BJ (cell line): ENCODE data around the gene CLRN1. TPM values are rescaled to one million over a fixed set of nuclear protein-coding genes. Genes with fewer than 3 reads are reported as not detected.
"Not testable (repeated sequence)": the region's sequence is repeated elsewhere in the genome, so short reads cannot be mapped to it uniquely, and the experiment has no call there.

Source experiments
- CTCF ChIA-PET: fragments of 350-600 bp; formaldehyde crosslinking; extraction: SDS; loops from one replicate; lab custom pipeline; 2021; ENCODE audit warnings: antibody characterized with exemption, inconsistent platforms; lab: Yijun Ruan, JAX
- POLR2A ChIA-PET: fragments of 300-600 bp; sonication (Branson Sonifier 250); formaldehyde crosslinking; extraction: SDS; loops from one replicate; lab custom pipeline; 2021; ENCODE audit warnings: antibody characterized with exemption; lab: Charles Lee
- DNase-seq: peaks from one replicate; pipeline ENCODE4 v3.0.0-alpha.2; 2011; ENCODE audit warnings: low read depth
- H3K27me3 ChIP-seq: 2 replicates; pipeline ENCODE4 v1.6.0; 2011; ENCODE audit warnings: low read length; ENCODE audit not compliant: control insufficient read depth, insufficient read depth
- H3K36me3 ChIP-seq: 2 replicates; pipeline ENCODE4 v1.5.1; 2011; ENCODE audit warnings: low read length; ENCODE audit not compliant: control insufficient read depth, insufficient read depth
- H3K4me3 ChIP-seq: 2 replicates; pipeline ENCODE4 v1.5.1; 2011; ENCODE audit warnings: low read depth, mild to moderate bottlenecking, control low read depth, low read length
- polyA plus RNA-seq: library from polyadenylated mRNA; depleted of rRNA; stranded (reverse); fragments of >200 nt; gene quantifications from 2 replicates; pipeline ENCODE4 v1.2.3, GENCODE V29; 2011
- TF ChIP-seq, protein P1 (sequence below): IDR thresholded peaks from 2 replicates; pipeline ENCODE4 v1.5.1; 2011; ENCODE audit warnings: low read depth, mild to moderate bottlenecking, control low read depth, inconsistent platforms, low read length, moderate library complexity; ENCODE audit not compliant: insufficient read depth

CLRN1 gene
- polyA plus RNA-seq, 1 experiment, result not detected

DNA sequence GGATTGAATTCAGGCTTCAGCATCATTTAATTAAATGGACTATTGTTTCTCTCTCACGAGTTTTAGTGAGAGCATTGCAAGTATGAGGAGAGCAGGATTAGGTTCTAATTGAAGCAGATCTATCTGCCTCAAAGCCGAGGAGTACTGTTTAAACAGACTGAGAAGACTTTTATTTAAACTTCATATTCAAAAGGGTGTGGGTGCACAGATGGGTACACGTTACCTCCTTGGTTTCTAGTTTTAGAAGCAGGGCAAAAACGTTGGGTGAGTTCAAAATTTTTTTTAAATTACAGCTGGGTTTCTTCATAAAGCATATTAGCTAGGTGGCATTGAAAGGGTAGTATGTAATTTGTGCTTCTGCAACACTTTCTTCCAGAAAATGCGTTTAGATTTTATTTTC is 26.5 kb upstream of the CLRN1 start:
- TF ChIP-seq, protein P1, sequence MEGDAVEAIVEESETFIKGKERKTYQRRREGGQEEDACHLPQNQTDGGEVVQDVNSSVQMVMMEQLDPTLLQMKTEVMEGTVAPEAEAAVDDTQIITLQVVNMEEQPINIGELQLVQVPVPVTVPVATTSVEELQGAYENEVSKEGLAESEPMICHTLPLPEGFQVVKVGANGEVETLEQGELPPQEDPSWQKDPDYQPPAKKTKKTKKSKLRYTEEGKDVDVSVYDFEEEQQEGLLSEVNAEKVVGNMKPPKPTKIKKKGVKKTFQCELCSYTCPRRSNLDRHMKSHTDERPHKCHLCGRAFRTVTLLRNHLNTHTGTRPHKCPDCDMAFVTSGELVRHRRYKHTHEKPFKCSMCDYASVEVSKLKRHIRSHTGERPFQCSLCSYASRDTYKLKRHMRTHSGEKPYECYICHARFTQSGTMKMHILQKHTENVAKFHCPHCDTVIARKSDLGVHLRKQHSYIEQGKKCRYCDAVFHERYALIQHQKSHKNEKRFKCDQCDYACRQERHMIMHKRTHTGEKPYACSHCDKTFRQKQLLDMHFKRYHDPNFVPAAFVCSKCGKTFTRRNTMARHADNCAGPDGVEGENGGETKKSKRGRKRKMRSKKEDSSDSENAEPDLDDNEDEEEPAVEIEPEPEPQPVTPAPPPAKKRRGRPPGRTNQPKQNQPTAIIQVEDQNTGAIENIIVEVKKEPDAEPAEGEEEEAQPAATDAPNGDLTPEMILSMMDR, result no peak
- Histone ChIP-seq H3K4me3 (no peak overlapping the region), H3K27me3 (peaks cover 1% of the 10 kb centered on the region; the same call in 1 of the 2 replicates), H3K36me3 (no peaks in the 10 kb centered on the region)
- ChIA-PET POLR2A (no interaction called here), CTCF (interaction anchor here (1.2 kb wide), 1 partner anchor 9 kb away, joined by 7 read pairs; no protein-coding TSS in a partner anchor)
- no peak for DNase-seq

DNA sequence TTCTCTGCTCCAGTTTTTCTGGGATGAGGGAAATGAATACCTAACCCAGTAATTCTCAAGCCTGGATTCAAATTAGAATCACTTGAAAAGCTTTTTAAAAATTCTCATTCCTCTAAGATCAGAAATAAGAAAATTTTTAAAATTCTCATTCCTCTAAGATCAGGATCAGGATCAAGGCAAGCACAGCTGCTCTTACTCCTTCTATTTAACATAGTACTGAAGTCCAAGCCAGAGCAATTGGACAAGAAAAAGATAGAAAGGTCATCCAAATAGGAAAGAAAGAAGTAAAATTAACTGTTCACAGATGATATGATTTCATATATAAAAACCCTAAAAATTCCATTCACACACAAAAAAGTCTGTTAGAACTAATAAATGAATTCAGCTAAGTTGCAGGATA is 24.2 kb upstream of the CLRN1 start:
- no peaks in the 10 kb centered on the region for H3K36me3 ChIP-seq
- ChIA-PET CTCF (interaction anchor here (1.1 kb wide), 1 partner anchor 172 kb away, joined by 3 read pairs; no protein-coding TSS in a partner anchor), POLR2A (no interaction called here)
- H3K4me3 ChIP-seq, result no peak overlapping the region
- TF ChIP-seq, protein P1, result no peak
- no peak for DNase-seq
- peaks cover 1% of the 10 kb centered on the region; the same call in 1 of the 2 replicates for H3K27me3 ChIP-seq

DNA sequence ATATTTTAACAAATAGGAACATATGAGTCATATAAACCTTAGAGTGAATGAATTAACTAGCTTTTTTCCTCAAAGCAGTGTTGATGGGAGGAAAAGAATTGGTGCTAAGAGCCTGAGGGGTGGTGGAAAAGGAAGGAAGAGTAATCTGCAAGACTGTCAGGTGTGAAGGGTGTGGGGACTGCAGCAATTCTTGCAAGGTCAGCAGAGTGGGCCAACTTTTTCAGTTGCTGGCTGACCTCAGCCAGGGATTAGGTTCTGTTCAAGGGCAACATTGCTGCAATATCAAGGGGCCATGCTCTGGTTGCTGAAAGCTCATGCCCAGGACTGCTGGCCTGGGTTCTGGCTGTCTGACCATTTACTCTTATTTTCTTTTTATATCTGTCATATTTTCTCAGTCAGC is 23.0 kb upstream of the CLRN1 start:
- Histone ChIP-seq H3K4me3 (no peak overlapping the region), H3K27me3 (peaks cover 1% of the 10 kb centered on the region; the same call in 1 of the 2 replicates), H3K36me3 (no peaks in the 10 kb centered on the region)
- DNase-seq, result no peak
- TF ChIP-seq, protein P1, result no peak
- CTCF ChIA-PET, result interaction anchor here (0.5 to 0.6 kb wide), 2 partner anchors 156 to 222 kb away, joined by 3 read pairs; no protein-coding TSS in a partner anchor
- POLR2A ChIA-PET, result no interaction called here

DNA sequence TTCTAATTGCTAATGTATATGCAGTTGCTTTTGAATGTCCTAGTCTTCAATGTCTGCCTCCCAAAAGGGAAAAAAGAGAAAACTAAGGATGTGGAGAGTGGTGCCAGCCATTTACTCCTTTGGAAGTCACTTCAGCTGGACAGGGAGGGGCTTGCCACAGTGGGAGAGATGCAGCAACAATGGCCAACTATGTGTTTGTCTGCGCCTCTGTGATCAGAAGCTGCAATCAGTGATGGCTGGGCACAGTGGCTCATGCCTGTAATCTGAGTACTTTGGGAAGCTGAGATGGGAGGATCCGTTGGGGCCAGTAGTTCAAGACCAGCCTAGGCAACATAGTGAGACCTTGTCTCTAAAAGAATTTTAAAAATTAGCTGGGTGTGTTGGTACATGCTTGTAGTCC is 16.7 kb upstream of the CLRN1 start:
- POLR2A ChIA-PET, result no interaction called here
- DNase-seq, result no peak
- Histone ChIP-seq H3K36me3 (no peaks in the 10 kb centered on the region), H3K27me3 (peaks cover 2% of the 10 kb centered on the region; the same call in 1 of the 2 replicates), H3K4me3 (no peak overlapping the region)
- TF ChIP-seq, protein P1, result no peak
- CTCF ChIA-PET, result no interaction called here

DNA sequence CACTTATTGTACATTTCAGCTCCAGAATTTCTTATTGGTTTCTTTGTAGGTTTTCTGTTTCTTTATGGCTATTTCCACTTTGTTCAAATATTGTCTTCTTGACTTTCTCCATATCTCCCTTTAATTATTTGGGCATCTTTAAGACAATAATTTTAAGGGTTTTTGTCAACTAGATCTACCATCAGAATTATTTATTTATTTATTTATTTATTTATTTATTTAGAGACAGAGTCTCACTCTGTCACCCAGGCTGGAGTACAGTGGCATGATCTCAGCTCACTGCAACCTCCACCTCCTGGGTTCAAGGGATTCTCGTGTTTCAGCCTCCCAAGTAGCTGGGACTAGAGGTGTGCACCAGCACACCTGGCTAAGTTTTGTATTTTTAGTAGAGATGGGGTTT is 15.9 kb upstream of the CLRN1 start:
- POLR2A ChIA-PET, DNase-seq, CTCF ChIA-PET, H3K27me3 ChIP-seq, H3K4me3 ChIP-seq, H3K36me3 ChIP-seq: not testable (repeated sequence)

DNA sequence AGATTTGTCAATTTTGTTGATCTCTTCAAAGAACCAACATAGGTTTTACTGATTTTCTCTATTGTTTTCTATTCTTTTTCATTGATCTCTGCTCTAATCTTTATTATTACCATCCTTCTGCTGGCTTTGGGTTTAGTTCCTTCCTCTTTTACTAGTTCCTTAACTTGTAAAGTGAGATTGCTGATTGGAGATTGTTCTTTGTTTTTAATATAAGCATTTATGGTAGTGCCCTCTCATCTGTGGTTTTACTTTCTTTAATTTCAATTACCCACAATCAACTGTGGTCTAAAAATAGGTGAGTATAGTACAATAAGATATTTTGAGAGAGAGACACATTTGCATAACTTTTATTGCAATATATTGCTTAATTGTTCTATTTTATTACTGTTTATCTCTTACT is 13.2 kb upstream of the CLRN1 start:
- ChIA-PET POLR2A (no interaction called here), CTCF (interaction anchor here (1.0 kb wide), 1 partner anchor 9 kb away, joined by 3 read pairs; no protein-coding TSS in a partner anchor)
- TF ChIP-seq, protein P1, result no peak

More for the DNA sequence above, 13.2 kb upstream of the CLRN1 start:
- no peak for DNase-seq
- Histone ChIP-seq H3K4me3 (no peak overlapping the region), H3K36me3 (no peaks in the 10 kb centered on the region), H3K27me3 (peaks cover 2% of the 10 kb centered on the region; the same call in 1 of the 2 replicates)
